RKO (cell line): ENCODE measurements around the gene AHRR.
"Not testable (repeated sequence)": the region's sequence is repeated elsewhere in the genome, so short reads cannot be mapped to it uniquely, and the experiment has no call there.

Experiments used
- DNase-seq: peaks from one replicate; pipeline ENCODE4 v3.0.0-alpha.2; 2016; ENCODE audit warnings: low spot score

AHRR gene

GRCh38 chr5:321230-321725, at the start of gene AHRR:
AHRR (plus strand) TSS chr5:321714; CDS start chr5:343903, 22,189 bp downstream.
- no peak for DNase-seq

GRCh38 chr5:271828-272167, 49.7 kb upstream of the AHRR start:
- DNase-seq: not testable (repeated sequence)

DNA sequence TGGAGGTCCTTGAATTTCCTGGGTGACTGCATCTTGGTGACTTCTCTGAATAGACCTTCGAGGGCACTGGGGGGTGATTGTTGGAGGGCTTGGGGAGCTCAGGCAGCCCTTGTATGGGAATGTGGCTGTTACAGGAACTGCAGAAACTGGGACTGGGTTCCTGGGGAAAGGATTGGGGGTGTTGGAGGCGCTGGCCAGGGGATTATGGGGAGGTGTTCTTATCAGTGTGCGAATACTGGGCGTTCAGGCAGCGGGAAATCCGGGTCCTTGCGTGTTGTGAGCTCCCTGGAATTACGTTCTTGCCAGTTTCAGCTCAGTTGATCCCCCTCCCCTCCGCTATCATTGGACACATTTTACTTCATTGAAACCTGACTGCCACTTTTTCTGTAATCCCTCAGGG, 48.4 kb upstream of the AHRR start:
- peak; percentile 36 for DNase-seq

DNA sequence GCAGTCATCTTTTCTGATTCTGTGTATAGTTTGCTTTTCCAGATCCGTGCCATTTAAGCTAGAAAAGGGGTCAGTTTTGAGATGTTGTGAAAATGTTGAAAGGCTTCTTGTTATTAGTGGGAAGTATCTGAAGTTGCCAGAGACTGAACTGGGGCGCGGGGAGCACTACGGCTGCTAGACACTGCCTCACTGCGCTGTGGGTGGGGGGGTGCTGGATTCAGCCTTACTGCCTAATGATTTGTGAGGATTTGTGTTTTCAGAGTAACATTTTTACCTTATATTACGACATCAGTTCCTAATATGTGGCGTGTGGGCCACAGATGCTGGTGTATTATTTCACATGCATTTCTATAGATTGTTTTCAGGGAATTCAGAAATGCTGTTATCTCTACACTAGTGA, 48.0 kb upstream of the AHRR start:
- DNase-seq: not testable (repeated sequence)

DNA sequence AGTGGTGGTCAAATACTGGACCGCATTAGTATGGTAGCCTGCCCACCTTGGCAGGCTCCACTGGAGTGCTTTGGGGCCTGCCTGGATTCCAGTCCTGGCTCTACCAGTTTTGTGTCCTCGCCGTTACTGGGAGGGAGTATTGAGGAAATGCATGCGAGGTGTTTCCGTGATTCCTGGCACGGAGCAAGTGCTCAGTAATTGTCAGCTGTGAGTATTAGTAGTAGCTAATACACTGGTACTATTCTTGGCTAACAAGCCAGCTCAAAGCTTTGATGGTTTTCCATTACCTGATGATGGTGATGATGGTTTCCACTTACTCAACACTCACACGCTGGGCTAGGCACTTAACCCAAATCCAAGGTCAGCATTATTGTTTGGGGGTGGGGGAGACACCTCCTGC, 47.2 kb upstream of the AHRR start:
- not testable (repeated sequence) for DNase-seq

GRCh38 chr5:278646-279045, 42.9 kb upstream of the AHRR start:
- no peak for DNase-seq

DNA sequence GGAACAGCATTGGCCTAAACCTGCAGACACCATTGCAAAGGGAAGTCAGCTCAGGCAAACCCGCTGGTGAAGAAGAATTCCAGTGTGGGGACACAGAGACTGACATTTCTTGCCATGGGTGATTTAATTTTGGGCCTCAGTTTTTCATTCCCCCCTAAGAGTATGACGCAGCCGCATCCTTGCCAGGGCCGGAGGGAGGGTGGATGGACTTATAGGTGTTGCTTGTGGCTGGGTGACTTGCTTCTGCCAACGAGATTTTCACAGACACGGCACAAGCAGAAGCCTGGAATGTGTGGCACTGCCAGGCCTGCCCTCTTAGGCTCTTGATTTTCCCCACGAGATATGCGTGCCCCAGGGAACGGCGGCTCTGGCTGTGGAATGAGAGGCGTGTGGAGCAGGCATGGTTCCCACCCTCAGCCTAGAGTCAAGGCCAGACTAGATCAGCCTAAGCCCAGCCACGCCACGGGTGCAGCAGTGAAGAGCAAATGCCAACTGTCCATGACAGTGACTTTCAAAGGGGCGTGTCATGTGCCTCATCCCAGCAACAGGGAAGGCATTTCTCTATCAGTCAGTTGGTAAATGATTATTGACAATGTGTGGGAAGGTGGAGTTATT, 42.4 kb upstream of the AHRR start:
- not testable (repeated sequence) for DNase-seq

DNA sequence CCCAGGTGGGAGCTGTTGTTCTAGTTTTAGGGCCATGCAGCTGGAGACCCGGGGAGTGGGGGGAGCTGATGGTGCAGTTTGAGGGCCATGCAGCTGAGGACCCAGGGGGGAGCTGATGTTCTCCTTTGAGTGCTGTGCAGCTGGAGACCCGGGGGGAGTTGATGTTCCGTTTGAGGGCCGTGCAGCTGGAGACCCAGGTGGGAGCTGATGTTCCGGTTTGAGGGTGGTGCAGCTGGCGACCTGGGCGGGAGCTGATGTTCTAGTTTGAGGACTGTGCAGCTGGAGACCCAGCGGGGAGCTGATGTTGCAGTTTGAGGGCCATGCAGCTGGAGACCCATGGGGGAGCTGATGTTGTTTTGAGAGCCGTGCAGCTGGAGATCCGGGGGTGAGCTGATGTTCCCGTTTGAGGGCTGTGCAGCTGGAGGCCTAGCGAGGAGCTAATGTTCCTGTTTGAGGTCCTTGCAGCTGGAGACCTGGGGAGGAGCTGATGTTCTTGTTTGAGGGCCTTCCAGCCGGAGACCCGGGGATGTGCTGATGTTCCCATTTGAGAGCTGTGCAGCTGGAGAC, 35.4 kb upstream of the AHRR start:
- no peak for DNase-seq

- DNase-seq: not testable (repeated sequence)
These were observed 31.3 kb upstream of the AHRR start for GRCh38 chr5:290200-290599.

DNA sequence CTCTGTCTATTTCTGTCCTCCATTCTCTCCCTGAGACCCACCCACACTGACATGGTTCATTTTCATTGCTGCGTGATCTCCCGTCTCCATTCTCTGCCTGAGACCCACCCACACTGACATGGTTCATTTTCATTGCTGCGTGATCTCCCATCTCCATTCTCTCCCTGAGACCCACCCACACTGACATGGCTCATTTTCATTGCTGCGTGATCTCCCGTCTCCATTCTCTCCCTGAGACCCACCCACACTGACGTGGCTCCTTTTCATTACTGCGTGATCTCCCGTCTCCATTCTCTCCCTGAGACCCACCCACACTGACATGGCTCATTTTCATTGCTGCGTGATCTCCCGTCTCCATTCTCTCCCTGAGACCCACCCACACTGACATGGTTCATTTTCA, 30.2 kb upstream of the AHRR start:
- DNase-seq: not testable (repeated sequence)

- not testable (repeated sequence) for DNase-seq
These were observed 26.7 kb upstream of the AHRR start for GRCh38 chr5:294788-295187.

GRCh38 chr5:296207-296606, 25.3 kb upstream of the AHRR start:
- DNase-seq: not testable (repeated sequence)

DNA sequence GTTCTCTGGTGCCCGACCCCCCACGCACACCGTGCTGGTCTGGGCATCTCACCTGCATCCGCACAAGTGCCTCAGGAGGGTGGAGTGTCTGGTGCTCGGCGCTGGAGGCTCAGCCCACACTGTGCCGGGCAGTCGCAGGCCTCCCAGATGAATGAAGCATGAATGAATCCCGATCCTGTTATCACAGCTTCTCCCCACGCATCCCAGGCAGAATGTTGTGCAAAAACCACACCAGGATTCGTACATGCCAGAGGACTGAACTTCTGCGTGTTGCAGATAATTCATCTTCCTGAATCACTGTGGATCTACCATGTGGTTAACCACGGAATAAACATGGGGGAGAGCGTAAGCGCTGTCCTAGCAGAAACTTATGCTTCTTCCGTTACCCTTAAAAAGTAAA, 24.6 kb upstream of the AHRR start:
- DNase-seq: not testable (repeated sequence)

DNA sequence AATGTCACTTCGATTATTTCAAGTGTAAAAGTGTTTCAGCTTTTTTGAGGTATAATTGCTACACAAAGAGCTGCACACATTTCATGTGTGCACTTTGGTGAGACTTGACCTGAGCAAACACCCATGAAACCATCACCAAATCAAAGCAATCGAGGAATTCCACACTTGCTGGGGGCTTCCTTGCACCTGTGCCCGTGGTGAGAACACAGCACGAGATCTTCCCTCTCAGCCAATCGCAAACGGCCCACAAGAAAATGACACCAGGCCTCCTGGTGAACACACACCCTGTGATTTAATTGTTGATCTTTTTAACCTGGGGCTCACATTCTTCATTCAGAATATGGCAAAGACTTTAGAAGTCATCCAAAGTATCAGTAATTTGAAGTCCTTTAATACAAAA, 24.1 kb upstream of the AHRR start:
- not testable (repeated sequence) for DNase-seq

DNA sequence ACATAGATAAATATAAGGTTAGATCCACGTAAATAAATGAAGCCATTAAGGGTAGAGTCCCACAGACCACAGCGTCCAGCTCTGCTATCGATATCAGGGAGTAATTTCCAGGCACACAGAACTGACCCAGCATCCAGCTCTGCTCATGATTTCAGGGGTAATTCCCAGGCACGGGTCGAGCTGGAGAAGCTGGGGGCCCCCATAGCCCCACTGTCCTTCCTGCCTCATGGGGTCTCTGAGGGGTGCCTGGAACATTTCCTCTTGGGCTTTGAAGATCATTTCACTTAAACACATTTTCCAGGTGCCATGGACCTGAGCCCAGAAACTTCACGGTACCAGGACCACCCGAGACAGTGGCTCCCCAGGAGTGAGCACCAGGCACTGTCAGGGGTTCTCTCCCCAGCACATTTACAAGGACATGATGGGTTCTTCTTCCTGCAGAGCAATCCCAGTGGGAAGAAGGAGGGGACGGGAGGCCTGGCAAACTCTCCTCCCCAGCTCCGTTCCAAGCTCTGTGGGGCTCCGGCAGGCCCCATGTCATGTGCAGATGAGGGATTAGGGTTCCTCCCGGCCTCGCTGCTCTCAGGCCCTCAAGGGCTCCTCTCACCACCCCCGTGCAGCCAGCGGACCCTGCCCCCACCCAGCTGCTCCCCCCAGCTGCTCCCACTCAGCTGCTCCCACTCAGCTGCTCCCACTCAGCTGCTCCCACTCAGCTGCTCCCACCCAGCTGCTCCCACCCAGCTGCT, 23.4 kb upstream of the AHRR start:
- DNase-seq: not testable (repeated sequence)

- no peak for DNase-seq
These were observed 22.8 kb upstream of the AHRR start for GRCh38 chr5:298737-299125.

DNA sequence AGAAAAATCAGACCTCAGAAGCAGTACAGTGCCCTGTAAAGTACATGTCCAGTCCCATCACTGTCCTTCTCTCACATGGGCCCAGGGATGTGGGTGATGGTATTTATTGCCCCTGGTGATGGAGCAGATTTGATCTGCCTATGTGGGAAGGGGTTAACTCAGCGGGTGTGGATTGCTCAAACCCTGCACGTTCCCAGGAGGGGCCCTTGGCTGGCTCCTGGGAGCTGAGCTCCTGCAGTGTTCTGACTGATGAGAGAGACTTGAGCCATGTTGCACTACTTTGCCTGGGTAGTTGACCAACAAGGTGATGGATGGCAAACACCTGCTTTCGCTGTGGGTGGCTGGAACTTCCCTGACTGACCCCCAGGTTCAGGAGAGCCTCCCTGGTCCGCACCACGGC, 21.6 kb upstream of the AHRR start:
- DNase-seq: not testable (repeated sequence)

- DNase-seq: not testable (repeated sequence)
These were observed 20.7 kb upstream of the AHRR start for GRCh38 chr5:300691-301435.

- DNase-seq: not testable (repeated sequence)
These were observed 19.1 kb upstream of the AHRR start for GRCh38 chr5:302416-302815.

DNA sequence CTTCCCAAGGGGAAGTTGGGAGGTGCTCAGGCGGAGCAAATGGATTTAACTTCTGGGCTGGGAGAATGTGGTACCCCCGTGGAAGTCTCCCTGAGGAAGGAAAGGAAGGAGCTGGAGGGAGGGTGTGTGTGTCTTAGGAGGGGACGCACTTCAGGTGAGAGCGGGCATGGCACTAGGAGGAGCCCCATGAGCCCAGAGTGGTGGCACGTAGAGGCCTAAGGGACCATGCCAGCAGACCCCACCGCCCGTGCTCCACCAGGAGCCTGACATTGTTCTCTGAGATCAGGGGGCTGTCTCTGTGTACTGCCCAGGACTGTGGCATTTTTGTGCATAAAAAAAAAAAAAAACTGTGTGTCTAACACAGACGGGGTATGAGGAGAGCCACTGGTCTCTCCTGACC, 18.5 kb upstream of the AHRR start:
- no peak for DNase-seq

- DNase-seq: not testable (repeated sequence)
These were observed 17.8 kb upstream of the AHRR start for GRCh38 chr5:303741-304140.

- DNase-seq: no peak
These were observed 16.5 kb upstream of the AHRR start for GRCh38 chr5:305050-305449.

DNA sequence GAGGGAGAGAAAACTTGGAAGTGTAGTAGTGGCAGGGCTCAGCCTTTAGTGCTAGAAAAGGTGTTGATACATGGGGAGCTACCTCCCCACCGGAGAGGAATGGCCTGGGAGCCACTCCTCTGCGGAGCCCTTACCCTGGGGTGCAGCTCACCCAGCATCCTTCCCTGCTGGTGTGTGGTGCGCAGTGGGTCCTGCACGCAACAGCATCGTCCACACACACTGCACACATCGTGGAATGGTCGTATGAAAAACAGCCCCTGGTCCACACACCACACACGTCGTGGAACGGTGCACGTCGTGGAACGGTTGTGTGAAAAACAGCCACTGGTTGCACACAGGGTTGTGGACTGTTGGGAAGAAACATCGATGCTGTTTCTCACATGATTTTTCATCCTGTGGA, 16.1 kb upstream of the AHRR start:
- DNase-seq: no peak
